NCI-H1092 treated with DMSO at 0.1 percent for 48 hours (cell line): Measurements from ENCODE around the gene CACFD1.

Source experiments
- DNase-seq: peaks from one replicate; lab custom pipeline; 2025; lab: John Stamatoyannopoulos, UW

The CACFD1 gene

GRCh38 chr9:133518200-133518599 lies 58.4 kb downstream of the CACFD1 start:
- DNase-seq, result peak; percentile 23

GRCh38 chr9:133518706-133519449 lies 59.1 kb downstream of the CACFD1 start:
- DNase-seq, result no peak

- no peak for DNase-seq
Measured at GRCh38 chr9:133519693-133520092, 59.9 kb downstream of the CACFD1 start.

- DNase-seq, result no peak
Measured at GRCh38 chr9:133520121-133520835, 60.5 kb downstream of the CACFD1 start.
